Esophagus muscularis mucosa (tissue), 4 donors: Measurements from ENCODE around the gene PRR5.

Source experiments
- CTCF ChIP-seq, 3 experiments: fragments of 200-600 bp in 2 of 3; fragments of 450-650 bp in 1 of 3; sonication (generic) in 2 of 3; IDR thresholded peaks; one replicate each; pipeline ENCODE4 v1.5.1; 2017 to 2019; ENCODE audit warnings: antibody characterized with exemption in 3 of 3, mild to moderate bottlenecking in 2 of 3, moderate library complexity in 1 of 3
- EP300 ChIP-seq: sonication (generic); formaldehyde crosslinking; IDR thresholded peaks from one replicate; pipeline ENCODE4 v1.6.1; 2017; ENCODE audit warnings: antibody characterized with exemption
- POLR2A ChIP-seq: fragments of 450-650 bp; IDR thresholded peaks from one replicate; pipeline ENCODE4 v1.6.1; 2017; ENCODE audit warnings: antibody characterized with exemption, moderate library complexity, mild to moderate bottlenecking, low read depth

DNA sequence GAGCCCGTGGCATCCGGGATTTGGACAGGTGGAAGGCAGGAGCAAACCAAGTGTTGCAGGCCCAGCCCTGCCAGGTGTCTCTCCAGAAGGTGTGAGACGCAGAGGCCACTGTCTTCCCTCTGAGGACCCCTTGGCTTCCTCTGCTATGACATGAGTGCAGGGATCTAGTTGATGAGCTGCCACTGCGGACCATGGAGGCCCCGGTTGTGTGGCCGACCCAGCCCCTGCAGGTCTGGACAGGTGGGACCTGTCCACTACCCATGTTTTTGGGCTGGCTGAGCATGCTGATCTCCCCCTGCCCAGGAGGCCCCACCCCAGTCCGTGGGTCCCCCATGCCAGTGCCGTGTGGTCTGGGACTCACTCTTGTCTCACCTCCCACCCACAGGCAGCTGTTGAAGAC, 22.9 kb downstream of the PRR5 start:
- TF ChIP-seq POLR2A, result no peak
- TF ChIP-seq CTCF (IDR thresholded peaks at IDR 0.05), result no peak
- TF ChIP-seq EP300, result no peak
